Loucy (cell line): ENCODE data around the gene UCK2.

Source experiments
- CTCF ChIP-seq: fragments of 200-600 bp; sonication (generic); conservative IDR thresholded peaks from 2 replicates; pipeline ENCODE4 v1.5.1; 2014; ENCODE audit warnings: mild to moderate bottlenecking, antibody characterized with exemption, low read length
- EZH2phosphoT487 ChIP-seq: fragments of 200-600 bp; IDR thresholded peaks from 2 replicates; pipeline ENCODE4 v1.6.1; 2018; ENCODE audit warnings: antibody characterized with exemption, mild to moderate bottlenecking, moderate library complexity, borderline replicate concordance

GRCh38 chr1:165899461-165899941 is 72.1 kb downstream of the UCK2 start:
- TF ChIP-seq CTCF, result no peak
- no peak for TF ChIP-seq EZH2phosphoT487
